ENCODE data around the gene PLCB3. TPM values are rescaled to one million over a fixed set of nuclear protein-coding genes. Genes with fewer than 3 reads are reported as not detected.

Gene PLCB3
- total RNA-seq, 1 experiment from 2014 or later: 80.2 TPM

- Histone ChIP-seq H2BK15ac (ENCODE audit: low read depth, low read length) (no peak overlapping the region), H3K23ac (ENCODE audit: insufficient read length, low read depth, low read length) (no peak overlapping the region), H2BK12ac (ENCODE audit: insufficient read length, low read depth, low read length) (no peak overlapping the region), H3T11ph (ENCODE audit: low read length) (no peak overlapping the region), H4K8ac (replicated peaks; ENCODE audit: insufficient read length, low read depth, low read length) (no peak overlapping the region), H2BK5ac (ENCODE audit: insufficient read length, low read length) (no peak overlapping the region), H2AK5ac (ENCODE audit: insufficient read length, low read length) (no peak overlapping the region), H3K9me3 (ENCODE audit: control insufficient read depth, low read depth, low read length) (no peaks in the 10 kb centered on the region), H3K4me2 (ENCODE audit: insufficient read depth, insufficient read length, low read length) (no peak overlapping the region), H2AFZ (ENCODE audit: low read length) (no peak overlapping the region), H3K23me2 (ENCODE audit: insufficient read length, low read depth, low read length, poor library complexity, severe bottlenecking) (no peaks in the 10 kb centered on the region), H3K9ac (ENCODE audit: extremely low read depth, insufficient read length, low read length) (no peak overlapping the region), H3K4me1 (ENCODE audit: insufficient read depth, low read length) (no peaks in the 10 kb centered on the region), H3K79me1 (ENCODE audit: insufficient read depth, low read depth, low read length, poor library complexity, severe bottlenecking) (no peaks in the 10 kb centered on the region), H3K79me2 (ENCODE audit: insufficient read depth, low read length) (no peaks in the 10 kb centered on the region), H2BK120ac (ENCODE audit: low read depth, low read length, poor library complexity, severe bottlenecking) (no peak overlapping the region), H3K18ac (ENCODE audit: insufficient read length, low read depth, low read length) (no peak overlapping the region), H3K4ac (ENCODE audit: low read depth, low read length) (no peak overlapping the region), H2BK20ac (ENCODE audit: low read depth, low read length, poor library complexity, severe bottlenecking) (no peak overlapping the region), H3K27ac (ENCODE audit: insufficient read length, low read depth, low read length) (no peak overlapping the region), H3K27me3 (ENCODE audit: insufficient read depth, low read length) (no peaks in the 10 kb centered on the region), H3K56ac (ENCODE audit: insufficient read length, low read depth, low read length) (no peak overlapping the region), H3K14ac (ENCODE audit: insufficient read depth, low read length) (no peak overlapping the region), H4K91ac (ENCODE audit: insufficient read length, low read depth, low read length) (no peak overlapping the region), H4K20me1 (ENCODE audit: control insufficient read depth, insufficient read depth, insufficient read length) (no peaks in the 10 kb centered on the region), H4K5ac (ENCODE audit: insufficient read length, low read depth, low read length) (no peak overlapping the region)
- Mint-ChIP-seq H3K27me3 (ENCODE audit: low read depth) (no peaks in the 10 kb centered on the region), H3K9me3 (no peaks in the 10 kb centered on the region), H3K36me3 (ENCODE audit: insufficient read depth in 1 of 3, low read depth in 3 of 3) (peaks cover 50 to 85% (median 72%) of the 10 kb centered on the region in 3 experiments), H3K27ac (peak overlapping the region in 1 of 3 experiments; percentile 31; a peak in 1 of 7 replicates), H3K4me1 (peaks cover under 1 to 7% of the 10 kb centered on the region in 2 experiments), H3K4me3 (no peak overlapping the region)
- TF ChIP-seq, protein P1, sequence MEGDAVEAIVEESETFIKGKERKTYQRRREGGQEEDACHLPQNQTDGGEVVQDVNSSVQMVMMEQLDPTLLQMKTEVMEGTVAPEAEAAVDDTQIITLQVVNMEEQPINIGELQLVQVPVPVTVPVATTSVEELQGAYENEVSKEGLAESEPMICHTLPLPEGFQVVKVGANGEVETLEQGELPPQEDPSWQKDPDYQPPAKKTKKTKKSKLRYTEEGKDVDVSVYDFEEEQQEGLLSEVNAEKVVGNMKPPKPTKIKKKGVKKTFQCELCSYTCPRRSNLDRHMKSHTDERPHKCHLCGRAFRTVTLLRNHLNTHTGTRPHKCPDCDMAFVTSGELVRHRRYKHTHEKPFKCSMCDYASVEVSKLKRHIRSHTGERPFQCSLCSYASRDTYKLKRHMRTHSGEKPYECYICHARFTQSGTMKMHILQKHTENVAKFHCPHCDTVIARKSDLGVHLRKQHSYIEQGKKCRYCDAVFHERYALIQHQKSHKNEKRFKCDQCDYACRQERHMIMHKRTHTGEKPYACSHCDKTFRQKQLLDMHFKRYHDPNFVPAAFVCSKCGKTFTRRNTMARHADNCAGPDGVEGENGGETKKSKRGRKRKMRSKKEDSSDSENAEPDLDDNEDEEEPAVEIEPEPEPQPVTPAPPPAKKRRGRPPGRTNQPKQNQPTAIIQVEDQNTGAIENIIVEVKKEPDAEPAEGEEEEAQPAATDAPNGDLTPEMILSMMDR (conservative IDR thresholded peaks at IDR 0.05): no peak
- no peak for DNase-seq
- WGBS (ENCODE audit: extremely low coverage, insufficient read length, low lambda C conversion rate): no CpG with 5 or more reads among the region's 24 CpGs
Measured at GRCh38 chr11:64258356-64258755, 7.0 kb downstream of the PLCB3 start.

All from H9 (cell line).